GM20000 (cell line): ENCODE data around the gene SOD3.

Experiments used
- DNase-seq: peaks from one replicate; pipeline ENCODE4 v3.0.0; 2012; ENCODE audit warnings: low spot score
- CTCF ChIP-seq: IDR thresholded peaks from 2 replicates; pipeline ENCODE4 v1.5.1; 2012; ENCODE audit warnings: mild to moderate bottlenecking, control low read depth; ENCODE audit errors: extremely low read depth, missing control alignments

SOD3 gene

GRCh38 chr4:24769571-24769970, 25.8 kb upstream of the SOD3 start:
- no peak for DNase-seq

GRCh38 chr4:24770032-24770584, 25.3 kb upstream of the SOD3 start:
- no peak for TF ChIP-seq CTCF
- DNase-seq: no peak

More at GRCh38 chr4:24769571-24769970, 25.8 kb upstream of the SOD3 start:
- TF ChIP-seq CTCF: no peak

DNA sequence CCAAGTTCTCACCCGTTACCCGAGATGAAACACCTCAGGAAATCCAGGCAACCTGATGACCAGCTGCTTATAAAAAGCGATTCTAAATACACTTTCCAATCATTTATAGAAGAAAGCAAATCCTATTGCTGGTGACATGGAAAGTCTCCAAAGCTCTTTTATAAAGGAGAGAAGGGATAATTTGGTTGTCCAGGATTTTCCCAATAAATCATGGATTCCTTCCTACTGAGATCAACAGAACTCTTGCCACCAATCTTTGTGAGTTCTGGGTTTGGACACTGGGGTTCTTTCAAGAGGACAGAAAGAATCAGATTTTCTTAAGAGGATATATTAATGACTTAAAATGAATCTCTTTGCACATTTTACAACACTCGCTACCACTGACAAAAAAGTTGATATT, 24.7 kb upstream of the SOD3 start:
- no peak for TF ChIP-seq CTCF

GRCh38 chr4:24771241-24771640, 24.1 kb upstream of the SOD3 start:
- TF ChIP-seq CTCF: no peak
- no peak for DNase-seq

More for the DNA sequence above, 24.7 kb upstream of the SOD3 start:
- DNase-seq: no peak

DNA sequence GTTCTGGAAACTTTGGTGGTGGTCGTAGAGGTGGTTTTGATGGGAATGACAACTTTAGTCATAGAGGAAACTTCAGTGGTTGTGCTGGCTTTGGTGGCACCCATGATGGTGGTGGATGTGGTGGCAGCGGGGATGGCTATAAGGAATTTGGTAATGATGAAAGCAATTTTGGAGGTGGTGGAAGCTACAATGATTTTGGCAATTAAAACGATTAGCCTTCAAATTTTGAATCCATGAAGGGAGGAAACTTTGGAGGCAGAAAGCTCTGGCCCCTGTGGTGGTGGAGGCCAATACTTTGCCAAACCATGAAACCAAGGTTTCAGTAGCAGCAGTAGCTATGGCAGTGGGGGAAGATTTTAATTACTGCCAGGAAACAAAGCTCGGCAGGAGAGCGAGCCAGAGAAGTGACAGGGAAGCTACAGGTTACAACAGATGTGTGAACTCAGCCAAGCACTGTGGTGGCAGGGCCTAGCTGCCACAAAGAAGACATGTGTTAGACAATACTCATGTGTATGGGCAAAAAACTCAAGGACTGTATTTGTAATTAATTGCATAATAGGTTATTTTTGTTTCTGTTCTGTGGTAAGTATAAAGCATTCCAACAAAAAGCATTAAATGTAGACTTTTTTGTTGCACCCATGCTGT, 23.2 kb upstream of the SOD3 start:
- TF ChIP-seq CTCF: no peak
- DNase-seq: no peak

GRCh38 chr4:24772952-24773351, 22.4 kb upstream of the SOD3 start:
- no peak for DNase-seq
- no peak for TF ChIP-seq CTCF

- DNase-seq: no peak
- no peak for TF ChIP-seq CTCF
Observed at GRCh38 chr4:24774452-24774851, 20.9 kb upstream of the SOD3 start.
